Brain pericyte (primary cell): ENCODE data around the gene SVEP1.

Experiments used
- DNase-seq: peaks from one replicate; pipeline ENCODE4 v3.0.0-alpha.2; 2012; ENCODE audit warnings: low read depth, low spot score

The SVEP1 gene

GRCh38 chr9:110528645-110529044, 50.9 kb downstream of the SVEP1 start:
- no peak for DNase-seq

GRCh38 chr9:110526426-110526825, 53.1 kb downstream of the SVEP1 start:
- no peak for DNase-seq

GRCh38 chr9:110521206-110521605, 58.3 kb downstream of the SVEP1 start:
- DNase-seq, result no peak

GRCh38 chr9:110520120-110520701, 59.3 kb downstream of the SVEP1 start:
- DNase-seq, result peak; percentile 17

- DNase-seq, result no peak
These were observed 62.1 kb downstream of the SVEP1 start for GRCh38 chr9:110517483-110517882.

GRCh38 chr9:110514897-110515296, 64.6 kb downstream of the SVEP1 start:
- no peak for DNase-seq

GRCh38 chr9:110512817-110513216, 66.7 kb downstream of the SVEP1 start:
- DNase-seq, result no peak

GRCh38 chr9:110509792-110510191, 69.7 kb downstream of the SVEP1 start:
- no peak for DNase-seq

- no peak for DNase-seq
These were observed 76.7 kb downstream of the SVEP1 start for GRCh38 chr9:110502842-110503241.

GRCh38 chr9:110499608-110500007, 79.9 kb downstream of the SVEP1 start:
- DNase-seq, result no peak

- no peak for DNase-seq
These were observed 92.3 kb downstream of the SVEP1 start for GRCh38 chr9:110487196-110487595.

- no peak for DNase-seq
These were observed 93.3 kb downstream of the SVEP1 start for GRCh38 chr9:110486218-110486617.

GRCh38 chr9:110479481-110479880, 100.1 kb downstream of the SVEP1 start:
- no peak for DNase-seq

- DNase-seq, result no peak
These were observed 103.3 kb downstream of the SVEP1 start for GRCh38 chr9:110476251-110476650.

GRCh38 chr9:110472111-110472510, 107.4 kb downstream of the SVEP1 start:
- no peak for DNase-seq

GRCh38 chr9:110468950-110469349, 110.6 kb downstream of the SVEP1 start:
- no peak for DNase-seq

- DNase-seq, result no peak
These were observed 114.4 kb downstream of the SVEP1 start for GRCh38 chr9:110465190-110465589.

- no peak for DNase-seq
These were observed 115.2 kb downstream of the SVEP1 start for GRCh38 chr9:110464321-110464720.

- DNase-seq, result no peak
These were observed 116.0 kb downstream of the SVEP1 start for GRCh38 chr9:110463499-110463898.

GRCh38 chr9:110457245-110457644, 122.3 kb downstream of the SVEP1 start:
- no peak for DNase-seq

- no peak for DNase-seq
These were observed 122.9 kb downstream of the SVEP1 start for GRCh38 chr9:110456681-110457080.

- DNase-seq, result no peak
These were observed 123.7 kb downstream of the SVEP1 start for GRCh38 chr9:110455860-110456259.

GRCh38 chr9:110452227-110452801, 127.2 kb downstream of the SVEP1 start:
- DNase-seq, result no peak

- no peak for DNase-seq
These were observed 127.8 kb downstream of the SVEP1 start for GRCh38 chr9:110451726-110452125.
